ENCODE measurements around the gene ABCG4.

Gene ABCG4

GRCh38 chr11:119144825-119145486, 3.9 kb upstream of the ABCG4 start:
- no peak overlapping the region for H3K27ac ChIP-seq
- no peak overlapping the region for H3K4me3 ChIP-seq
- no peak for TF ChIP-seq Cebpa-rat (IDR thresholded peaks at IDR 0.05)
- no peak overlapping the region for H3K9ac ChIP-seq
- peaks cover 14 to 27% (median 22%) of the 10 kb centered on the region in 10 experiments; a peak in 19 of 20 replicates for H3K4me1 ChIP-seq
- no peaks in the 10 kb centered on the region for H3K36me3 ChIP-seq
- H3K9me3 ChIP-seq (replicated peaks in 1 of 11), result no peaks in the 10 kb centered on the region
- peaks cover 28 to 38% (median 33%) of the 10 kb centered on the region in 11 experiments for H3K27me3 ChIP-seq
- H3K4me2 ChIP-seq, result peak overlapping the region in 1 of 11 experiments; percentile 22; a peak in 1 of 22 replicates
- peaks cover 0 to 18% (median 3%) of the 10 kb centered on the region in 11 experiments; a peak in 6 of 22 replicates for H4K20me1 ChIP-seq

DNA sequence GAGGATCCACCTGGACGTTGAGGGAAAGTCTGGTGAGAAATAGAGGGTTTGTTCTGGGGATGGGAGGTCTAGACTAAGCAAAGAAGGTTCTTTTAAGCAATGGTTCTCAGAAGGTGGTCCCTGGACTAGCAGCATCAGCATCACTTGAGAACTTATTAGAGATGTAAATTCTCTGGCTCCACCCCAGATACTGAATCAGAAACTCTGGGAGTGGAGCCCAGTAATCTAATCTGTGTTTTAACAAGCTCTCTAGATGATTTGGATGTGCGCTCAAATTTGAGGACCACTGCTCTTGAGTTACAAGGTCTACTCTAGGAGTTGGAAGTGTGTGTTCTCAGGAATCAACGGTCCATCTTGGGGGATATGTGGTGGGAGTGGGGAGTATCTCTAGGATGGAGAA, 3.3 kb upstream of the ABCG4 start:
- H3K4me1 ChIP-seq, result peaks cover 16 to 30% (median 27%) of the 10 kb centered on the region in 10 experiments
- TF ChIP-seq Cebpa-rat (IDR thresholded peaks at IDR 0.05), result no peak
- H3K9me3 ChIP-seq (replicated peaks in 1 of 11), result no peaks in the 10 kb centered on the region
- H3K27me3 ChIP-seq, result peaks cover 34 to 44% (median 39%) of the 10 kb centered on the region in 11 experiments
- no peak overlapping the region for H3K9ac ChIP-seq
- no peak overlapping the region for H3K4me2 ChIP-seq
- H3K36me3 ChIP-seq, result no peaks in the 10 kb centered on the region
- H3K4me3 ChIP-seq, result no peak overlapping the region
- H4K20me1 ChIP-seq, result peaks cover 0 to 23% (median 6%) of the 10 kb centered on the region in 11 experiments; a peak in 6 of 22 replicates
- H3K27ac ChIP-seq, result no peak overlapping the region

- no peaks in the 10 kb centered on the region for H3K36me3 ChIP-seq
- H3K9me3 ChIP-seq (replicated peaks in 1 of 11), result no peaks in the 10 kb centered on the region
- peak overlapping the region in 9 of 11 experiments; percentile 94 to 100 (median 99); a peak in 15 of 22 replicates for H3K4me2 ChIP-seq
- no peak overlapping the region for H3K27ac ChIP-seq
- H3K4me3 ChIP-seq, result no peak overlapping the region
- H4K20me1 ChIP-seq, result peaks cover 0 to 26% (median 6%) of the 10 kb centered on the region in 11 experiments; a peak in 6 of 22 replicates
- H3K9ac ChIP-seq, result no peak overlapping the region
- H3K4me1 ChIP-seq, result peaks cover 21 to 30% (median 27%) of the 10 kb centered on the region in 10 experiments
- H3K27me3 ChIP-seq, result peaks cover 42 to 63% (median 54%) of the 10 kb centered on the region in 11 experiments
- no peak for TF ChIP-seq Cebpa-rat (IDR thresholded peaks at IDR 0.05)
Measured at GRCh38 chr11:119147604-119148333, 1.1 kb upstream of the ABCG4 start.

GRCh38 chr11:119148720-119149017, 183 bp upstream of the ABCG4 start:
- Histone ChIP-seq H3K4me3 (peak overlapping the region; percentile 56 to 75 (median 67)), H3K9ac (peak overlapping the region; percentile 23 to 70 (median 61); a peak in 21 of 22 replicates), H3K27ac (no peak overlapping the region), H3K27me3 (peaks cover 42 to 63% (median 54%) of the 10 kb centered on the region in 11 experiments), H4K20me1 (peaks cover 0 to 26% (median 6%) of the 10 kb centered on the region in 11 experiments; a peak in 6 of 22 replicates), H3K36me3 (no peaks in the 10 kb centered on the region), H3K4me2 (peak overlapping the region; percentile 94 to 100 (median 98)), H3K9me3 (replicated peaks in 1 of 11) (no peaks in the 10 kb centered on the region), H3K4me1 (peaks cover 14 to 30% (median 26%) of the 10 kb centered on the region in 10 experiments)
- no peak for TF ChIP-seq Cebpa-rat (IDR thresholded peaks at IDR 0.05)

- H3K4me1 ChIP-seq, result peaks cover 13 to 28% (median 26%) of the 10 kb centered on the region in 10 experiments
- H3K27ac ChIP-seq, result no peak overlapping the region
- H3K27me3 ChIP-seq, result peaks cover 42 to 63% (median 54%) of the 10 kb centered on the region in 11 experiments
- H3K9ac ChIP-seq, result peak overlapping the region in 9 of 11 experiments; percentile 52 to 70 (median 61); a peak in 15 of 22 replicates
- no peak for TF ChIP-seq Cebpa-rat (IDR thresholded peaks at IDR 0.05)
- peaks cover 0 to 26% (median 6%) of the 10 kb centered on the region in 11 experiments; a peak in 6 of 22 replicates for H4K20me1 ChIP-seq
- H3K9me3 ChIP-seq (replicated peaks in 1 of 11), result no peaks in the 10 kb centered on the region
- H3K4me2 ChIP-seq, result peak overlapping the region; percentile 94 to 100 (median 98)
- peak overlapping the region; percentile 56 to 75 (median 67); a peak in 18 of 20 replicates for H3K4me3 ChIP-seq
- H3K36me3 ChIP-seq, result no peaks in the 10 kb centered on the region
Measured at GRCh38 chr11:119149786-119150275, 979 bp downstream of the ABCG4 start.

DNA sequence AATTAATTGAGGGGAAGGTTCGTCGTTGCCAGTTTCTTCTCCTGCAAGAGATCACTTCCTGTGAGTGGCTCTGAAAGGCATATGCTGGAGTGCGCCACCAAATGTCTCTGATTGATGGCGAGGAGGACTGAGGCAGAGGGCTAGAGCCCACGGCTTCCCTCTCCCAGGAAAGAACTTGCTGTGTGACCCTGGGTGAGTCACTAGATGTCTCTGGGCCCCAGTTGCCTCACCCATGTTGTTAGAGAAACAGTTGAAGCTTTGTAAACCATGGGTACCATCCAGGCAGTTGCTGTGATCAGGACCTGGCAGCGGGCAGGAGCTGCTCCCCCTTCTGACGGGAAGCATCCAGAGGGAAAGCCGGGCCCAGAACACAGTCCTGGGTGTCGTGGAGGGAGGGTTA, 3.2 kb downstream of the ABCG4 start:
- H3K27me3 ChIP-seq, result peaks cover 42 to 56% (median 52%) of the 10 kb centered on the region in 11 experiments
- H3K27ac ChIP-seq, result no peak overlapping the region
- no peak for TF ChIP-seq Cebpa-rat (IDR thresholded peaks at IDR 0.05)
- no peak overlapping the region for H3K4me2 ChIP-seq
- H3K9ac ChIP-seq, result no peak overlapping the region
- no peaks in the 10 kb centered on the region for H3K9me3 ChIP-seq (replicated peaks in 1 of 11)
- no peaks in the 10 kb centered on the region for H3K36me3 ChIP-seq
- H3K4me3 ChIP-seq, result no peak overlapping the region
- peaks cover 0 to 26% (median 6%) of the 10 kb centered on the region in 11 experiments; a peak in 6 of 22 replicates for H4K20me1 ChIP-seq
- H3K4me1 ChIP-seq, result peaks cover 13 to 33% (median 27%) of the 10 kb centered on the region in 10 experiments

DNA sequence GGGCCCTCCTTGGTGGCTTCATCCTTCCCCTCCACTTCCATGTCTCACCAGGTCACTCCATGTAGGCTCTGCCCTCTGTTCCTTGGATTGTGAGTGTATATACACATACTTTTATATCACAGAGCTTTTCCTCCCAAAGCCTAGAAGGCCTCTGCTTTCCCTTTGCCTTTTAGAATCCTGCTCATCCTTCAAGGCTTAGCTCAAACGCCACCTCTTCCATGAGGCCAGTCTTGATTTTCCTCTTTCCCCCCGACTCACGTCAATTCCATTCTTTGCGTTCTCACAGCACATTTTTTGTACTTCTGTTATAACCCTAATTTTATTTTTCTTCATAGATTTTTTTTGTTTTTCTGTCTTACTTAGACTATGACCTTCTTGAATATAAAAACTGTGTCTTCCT, 3.8 kb downstream of the ABCG4 start:
- Histone ChIP-seq H3K4me1 (peaks cover 13 to 33% (median 27%) of the 10 kb centered on the region in 10 experiments), H3K9me3 (replicated peaks in 1 of 11) (no peaks in the 10 kb centered on the region), H3K9ac (no peak overlapping the region), H3K27me3 (peaks cover 37 to 51% (median 47%) of the 10 kb centered on the region in 11 experiments), H3K36me3 (no peaks in the 10 kb centered on the region), H4K20me1 (peaks cover 0 to 26% (median 6%) of the 10 kb centered on the region in 11 experiments; a peak in 6 of 22 replicates), H3K4me2 (no peak overlapping the region), H3K4me3 (no peak overlapping the region), H3K27ac (no peak overlapping the region)
- no peak for TF ChIP-seq Cebpa-rat (IDR thresholded peaks at IDR 0.05)

DNA sequence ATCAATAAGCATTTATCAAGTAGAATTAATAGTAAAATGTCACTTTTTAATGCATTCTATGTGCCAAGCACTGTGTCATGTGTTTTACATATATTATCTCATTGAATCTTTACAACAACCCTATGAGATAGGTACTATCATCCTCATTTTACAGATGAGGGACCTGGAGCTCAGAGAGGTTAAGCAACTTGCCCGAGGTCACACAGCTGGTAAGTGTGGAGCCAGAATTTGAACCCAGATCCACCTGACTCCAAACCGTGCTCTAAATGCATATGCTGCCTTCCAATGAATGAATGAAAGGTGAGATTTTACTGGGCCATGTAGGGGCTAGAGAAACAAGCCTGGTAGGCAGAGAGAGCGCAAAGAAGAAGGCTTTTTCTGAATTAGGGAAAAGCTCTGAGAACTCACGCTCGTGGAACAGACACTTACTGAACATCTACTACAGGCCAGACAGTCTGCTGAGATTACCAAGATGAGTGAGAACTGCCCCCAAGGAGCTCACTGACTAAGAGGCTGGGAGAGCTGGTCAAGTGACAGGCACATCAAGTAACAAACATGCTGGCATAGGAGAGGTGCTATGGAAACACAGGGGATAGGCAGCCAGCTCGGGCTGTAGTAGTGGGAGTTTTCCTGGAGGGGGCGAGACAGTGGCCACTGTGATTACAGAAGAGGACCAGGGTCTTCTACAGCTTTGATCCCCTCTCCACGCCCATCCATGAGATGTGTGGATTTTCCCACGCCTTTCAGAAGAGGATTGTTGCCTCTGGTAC, 4.4 kb downstream of the ABCG4 start:
- Histone ChIP-seq H3K9me3 (replicated peaks in 1 of 11) (no peaks in the 10 kb centered on the region), H3K4me2 (no peak overlapping the region), H3K4me1 (peaks cover 11 to 33% (median 21%) of the 10 kb centered on the region in 10 experiments), H3K4me3 (no peak overlapping the region), H3K27me3 (peaks cover 31 to 44% (median 40%) of the 10 kb centered on the region in 11 experiments), H3K27ac (no peak overlapping the region), H3K36me3 (no peaks in the 10 kb centered on the region), H3K9ac (no peak overlapping the region), H4K20me1 (peaks cover 0 to 22% (median 2%) of the 10 kb centered on the region in 11 experiments; a peak in 6 of 22 replicates)
- TF ChIP-seq Cebpa-rat (IDR thresholded peaks at IDR 0.05), result no peak
